K562 (cell line): ENCODE results near the gene UBE2V1. TPM values are rescaled to one million over a fixed set of nuclear protein-coding genes. Genes with fewer than 3 reads are reported as not detected.

ENCODE experiments used
- ATAC-seq: fragments of 200-7000 bp; cut with Tn5 transposase; 3 replicates; pipeline ENCODE4 v1.9.1; 2020; ENCODE audit warnings: moderate library complexity
- BruUV-seq: library from RNA; stranded (reverse); fragments of 400-500 nt; replicated peaks from 2 replicates; lab custom pipeline; 2021; lab: Mats Ljungman, UMichigan
- CTCF ChIA-PET: fragments of 300-600 bp; formaldehyde crosslinking; extraction: SDS; loops from one replicate; lab custom pipeline; 2021; ENCODE audit warnings: low intra/inter-chr PET ratio; lab: Yijun Ruan, JAX
- POLR2A ChIA-PET: fragments of 300-600, 350-650 bp; sonication (Branson Sonifier 250); formaldehyde crosslinking; extraction: SDS; loops from one replicate; lab custom pipeline; 2021; ENCODE audit warnings: antibody characterized with exemption, inconsistent platforms; lab: Yijun Ruan, JAX
- DNase-seq, 4 experiments: peaks; one replicate each; pipeline versions ENCODE4 v3.0.0 to v3.0.0-alpha.2; 2011 to 2018; ENCODE audit warnings: low spot score in 3 of 4, mixed read lengths in 3 of 4; ENCODE audit errors: extremely low read depth in 1 of 4
- FAIRE-seq: peaks from 2 replicates; lab custom pipeline; 2011; peaks lifted over from hg19 to GRCh38; lab: Jason Lieb, UNC
- H2AFZ ChIP-seq: 2 replicates; pipeline ENCODE4 v1.6.0; 2011; ENCODE audit warnings: low read depth, low read length, control low read depth, inconsistent platforms
- H3K27ac ChIP-seq: fragments of 200-600 bp; 3 replicates; pipeline ENCODE4 v1.8.0; 2011; ENCODE audit warnings: low read depth, mild to moderate bottlenecking, control low read depth, inconsistent platforms, low read length, moderate library complexity, mixed read lengths; ENCODE audit errors: extremely low read depth
- H3K27me3 ChIP-seq, 2 experiments: fragments of 300-600 bp in 1 of 2; 2 replicates in 1 of 2; 3 replicates in 1 of 2; pipeline versions ENCODE4 v1.6.0 to v1.8.0; 2011; ENCODE audit warnings: inconsistent platforms in 2 of 2, low read length in 2 of 2, mild to moderate bottlenecking in 1 of 2, mixed read lengths in 1 of 2, moderate library complexity in 1 of 2; ENCODE audit not compliant: control insufficient read depth in 2 of 2, insufficient read depth in 2 of 2
- H3K36me3 ChIP-seq: fragments of 300-600 bp; 3 replicates; pipeline ENCODE4 v1.8.0; 2011; ENCODE audit warnings: mild to moderate bottlenecking, low read length, inconsistent platforms; ENCODE audit not compliant: control insufficient read depth, insufficient read depth
- H3K4me1 ChIP-seq, 2 experiments: fragments of 200-600 bp in 1 of 2; replicated peaks in 1 of 2; 2 replicates in 1 of 2; 3 replicates in 1 of 2; pipeline versions ENCODE4 v1.5.1 to v1.8.0; 2011; ENCODE audit warnings: inconsistent platforms in 2 of 2, low read length in 2 of 2, mild to moderate bottlenecking in 1 of 2, mixed read lengths in 1 of 2, moderate library complexity in 1 of 2; ENCODE audit not compliant: control insufficient read depth in 2 of 2, insufficient read depth in 2 of 2
- H3K4me2 ChIP-seq: 2 replicates; pipeline ENCODE4 v1.6.1; 2011; ENCODE audit warnings: low read length, control low read depth, inconsistent platforms, mixed read lengths; ENCODE audit not compliant: insufficient read depth
- H3K4me3 ChIP-seq: fragments of 200-600 bp; sonication (generic), shearing (Covaris generic); 2 replicates; pipeline ENCODE4 v1.5.1; 2016; ENCODE audit warnings: control low read depth, inconsistent platforms
- H3K79me2 ChIP-seq: fragments of 200-600 bp; 3 replicates; pipeline ENCODE4 v1.8.0; 2011; ENCODE audit warnings: low read length, inconsistent platforms; ENCODE audit not compliant: control insufficient read depth, insufficient read depth
- H3K9ac ChIP-seq, 2 experiments: 2 replicates each; pipeline versions ENCODE4 v1.6.0 to v1.6.1; 2011; ENCODE audit warnings: low read depth in 2 of 2, low read length in 2 of 2, control low read depth in 1 of 2, inconsistent platforms in 1 of 2, mild to moderate bottlenecking in 1 of 2, mixed read lengths in 1 of 2; ENCODE audit not compliant: insufficient read depth in 1 of 2
- H3K9me1 ChIP-seq: one replicate; pipeline ENCODE4 v1.6.0; 2011; ENCODE audit warnings: inconsistent platforms, mild to moderate bottlenecking, low read length, moderate library complexity; ENCODE audit not compliant: control insufficient read depth, insufficient read depth
- H3K9me3 ChIP-seq: replicated peaks from 2 replicates; pipeline ENCODE4 v1.5.1; 2011; ENCODE audit warnings: low read depth, low read length, inconsistent platforms; ENCODE audit not compliant: control insufficient read depth, insufficient read depth
- H4K20me1 ChIP-seq: replicated peaks from 2 replicates; pipeline ENCODE4 v1.6.1; 2011; ENCODE audit warnings: low read length, inconsistent platforms, mixed read lengths; ENCODE audit not compliant: control insufficient read depth, insufficient read depth
- ARID3B ChIP-seq: fragments of 250-450 bp; sonication (Bioruptor Pico); IDR thresholded peaks from 2 replicates; pipeline ENCODE4 v1.4.0; 2020; ENCODE audit warnings: borderline replicate concordance
- HES1 ChIP-seq: fragments of 450-650 bp; IDR thresholded peaks from 2 replicates; pipeline ENCODE4 v1.6.1; 2016; ENCODE audit warnings: low read depth, mild to moderate bottlenecking, moderate library complexity
- ILF3 ChIP-seq: fragments of 450-650 bp; IDR thresholded peaks from 2 replicates; pipeline ENCODE4 v1.6.1; 2018; ENCODE audit warnings: antibody characterized with exemption, mild to moderate bottlenecking, moderate library complexity, borderline replicate concordance
- RBM15 ChIP-seq: fragments of 200-400 bp; formaldehyde crosslinking; IDR thresholded peaks from 2 replicates; pipeline ENCODE4 v1.6.1; 2018; ENCODE audit warnings: mild to moderate bottlenecking, low read length, moderate library complexity; ENCODE audit not compliant: insufficient read depth
- TSHZ1 ChIP-seq: fragments of 250-450 bp; sonication (Bioruptor Pico); IDR thresholded peaks from 2 replicates; pipeline ENCODE4 v1.4.0; 2020; ENCODE audit warnings: mild to moderate bottlenecking, moderate library complexity
- USF1 ChIP-seq: sonication (generic); formaldehyde crosslinking; IDR thresholded peaks from 2 replicates; pipeline ENCODE4 v1.9.0; 2022; ENCODE audit warnings: mild to moderate bottlenecking, missing genetic modification reagents
- ZKSCAN8 ChIP-seq: fragments of 200-800 bp; sonication (Bioruptor generic); IDR thresholded peaks from 2 replicates; pipeline ENCODE4 v1.6.1; 2016; ENCODE audit warnings: missing genetic modification characterization, missing compliant biosample characterization
- WGBS: fragments of 100-300 bp; shearing (Covaris generic); methylation state at CpG from one replicate; pipeline ENCODE4 v1.1.6; 2016; ENCODE audit warnings: low coverage, mixed read lengths; ENCODE audit not compliant: insufficient coverage; ENCODE audit errors: missing lambda C conversion rate; 5-methylcytosine and 5-hydroxymethylcytosine counted together
- in situ Hi-C: fragments of 300-500 bp; cut with MboI; formaldehyde crosslinking; loops from 4 replicates; pipeline ENCODE4 v1.15.0; 2018; ENCODE audit warnings: inconsistent platforms, mixed read lengths
- intact Hi-C: fragments of 100-400 bp; cut with micrococcal nuclease; formaldehyde crosslinking; loops from 2 replicates; pipeline ENCODE4 v1.14.2; 2022
- polyA plus RNA-seq, 8 experiments: library from polyadenylated mRNA; depleted of rRNA in 4 of 8; stranded (reverse) in 5 of 8; unstranded in 3 of 8; fragments of >200 nt; fragmentation: Nextera tagmentation in 2 of 8; fragmentation: Illumina TruSeq in 1 of 8; extraction: Ambion mirVana in 2 of 8; extraction: Trizol in 1 of 8; gene quantifications; 2 replicates each; pipeline versions ENCODE4 v1.2.1 to v1.2.3, GENCODE V29; 2011 to 2014; ENCODE audit warnings: inconsistent platforms in 1 of 8, missing spikeins in 1 of 8
- total RNA-seq, 7 experiments: library from RNA; depleted of rRNA in 6 of 7; stranded (reverse); fragments of >200 nt in 6 of 7; fragmentation: Illumina TruSeq in 2 of 7; extraction: Trizol in 2 of 7; gene quantifications; 2 replicates each; pipeline versions ENCODE4 v1.2.1 to v1.2.3, GENCODE V29; 2011 to 2021; ENCODE audit warnings: low replicate concordance in 1 of 7

Gene UBE2V1
- total and polyA plus RNA-seq, 9 of the 15 experiments (the other 6 are each of a cell fraction or from before 2014, with no cell fraction given), result 93.0 to 357 (median 119) TPM

- no peaks in the 10 kb centered on the region for H3K79me2 ChIP-seq
- H3K4me3 ChIP-seq, result no peak overlapping the region
- H3K4me2 ChIP-seq, result no peak overlapping the region
- no peak for TF ChIP-seq ILF3
- peak; percentile 93 for TF ChIP-seq ZKSCAN8 (CRISPR knock-in tag)
- H3K9me1 ChIP-seq, result no peaks in the 10 kb centered on the region
- H2AFZ ChIP-seq, result no peak overlapping the region
- in situ Hi-C loops (no loop called here), intact Hi-C loops (no loop called here)
- ChIA-PET POLR2A (no interaction called here), CTCF (no interaction called here)
- no peak overlapping the region for H3K9ac ChIP-seq
- no peaks in the 10 kb centered on the region for H4K20me1 ChIP-seq
- H3K9me3 ChIP-seq, result no peaks in the 10 kb centered on the region
- ATAC-seq (no peak), DNase-seq (no peak), FAIRE-seq (peak; percentile 6)
- 44% methylated on average over 1 of the region's 1 CpG for WGBS
- H3K36me3 ChIP-seq, result no peaks in the 10 kb centered on the region
- H3K27ac ChIP-seq, result no peak overlapping the region
- no TSS peak for BruUV-seq
- H3K4me1 ChIP-seq, result peaks cover 12 to 30% of the 10 kb centered on the region in 2 experiments
- no peaks in the 10 kb centered on the region for H3K27me3 ChIP-seq
Measured at GRCh38 chr20:50057714-50058053, 55.3 kb downstream of the UBE2V1 start.

GRCh38 chr20:50056951-50057713, 55.8 kb downstream of the UBE2V1 start:
- DNase-seq (no peak), ATAC-seq (no peak), FAIRE-seq (no peak)
- ChIA-PET POLR2A (interaction anchor here (0.7 kb wide), 1 partner anchor 40 kb away, joined by 3 read pairs; no protein-coding TSS in a partner anchor), CTCF (no interaction called here)
- H3K9me1 ChIP-seq, result no peaks in the 10 kb centered on the region
- intact Hi-C loops, result no loop called here
- no peaks in the 10 kb centered on the region for H3K27me3 ChIP-seq
- BruUV-seq, result no TSS peak
- H3K9me3 ChIP-seq, result no peaks in the 10 kb centered on the region
- in situ Hi-C loops, result no loop called here
- H4K20me1 ChIP-seq, result no peaks in the 10 kb centered on the region
- WGBS, result 67% methylated on average over 20 of the region's 21 CpGs
- H3K36me3 ChIP-seq, result no peaks in the 10 kb centered on the region
- no peaks in the 10 kb centered on the region for H3K79me2 ChIP-seq
- H3K4me1 ChIP-seq, result peaks cover 12 to 30% of the 10 kb centered on the region in 2 experiments
- H3K9ac ChIP-seq, result no peak overlapping the region
- H3K4me3 ChIP-seq, result no peak overlapping the region
- no peak overlapping the region for H3K4me2 ChIP-seq
- H2AFZ ChIP-seq, result no peak overlapping the region
- no peak overlapping the region for H3K27ac ChIP-seq
- TF ChIP-seq TSHZ1 (CRISPR knock-in tag) (no peak), USF1 (CRISPR knock-in tag) (0 out of 2 replicates have a peak, but pooled peaks have one; percentile 20), HES1 (no peak), ARID3B (CRISPR knock-in tag) (no peak), RBM15 (no peak)
